Caco-2 (cell line): ENCODE data around the gene KCTD1. TPM values are rescaled to one million over a fixed set of nuclear protein-coding genes. Genes with fewer than 3 reads are reported as not detected.

Experiments used
- BruUV-seq: library from RNA; stranded (reverse); fragments of 400-500 nt; replicated peaks from 2 replicates; lab custom pipeline; 2021; lab: Mats Ljungman, UMichigan
- CTCF ChIA-PET: fragments of 300-600 bp; sonication (Branson Sonifier 250); formaldehyde crosslinking; loops from one replicate; lab custom pipeline; 2022; ENCODE audit warnings: antibody characterized with exemption; lab: Charles Lee
- POLR2A ChIA-PET: fragments of 300-600 bp; sonication (Branson Sonifier 250); formaldehyde crosslinking; loops from one replicate; lab custom pipeline; 2022; ENCODE audit warnings: antibody characterized with exemption; lab: Charles Lee
- DNase-seq, 2 experiments: peaks; one replicate each; pipeline versions ENCODE4 v3.0.0 to v3.0.0-alpha.2; 2020 to 2022
- H3K27me3 ChIP-seq: replicated peaks from 2 replicates; pipeline ENCODE4 v1.6.0; 2011; ENCODE audit warnings: low read length; ENCODE audit not compliant: control insufficient read depth, insufficient read depth
- H3K36me3 ChIP-seq: 2 replicates; pipeline ENCODE4 v1.5.1; 2011; ENCODE audit warnings: low read length; ENCODE audit not compliant: control insufficient read depth, insufficient read depth
- H3K4me1 ChIP-seq: fragments of 250-450 bp; sonication (Bioruptor Pico); 2 replicates; pipeline ENCODE4 v1.5.1; 2020; ENCODE audit warnings: mild to moderate bottlenecking
- H3K4me3 ChIP-seq: 2 replicates; pipeline ENCODE4 v1.5.1; 2011; ENCODE audit warnings: low read depth, mild to moderate bottlenecking, control low read depth, low read length
- H3K9me3 ChIP-seq: fragments of 250-450 bp; sonication (Bioruptor Pico); 2 replicates; pipeline ENCODE4 v1.5.1; 2020; ENCODE audit warnings: mild to moderate bottlenecking, moderate library complexity
- H3K27ac Mint-ChIP-seq: one replicate; pipeline ENCODE4 v1.8.0; 2022; ENCODE audit warnings: mixed read lengths; ENCODE audit not compliant: unreplicated experiment
- H3K27me3 Mint-ChIP-seq: one replicate; pipeline ENCODE4 v1.8.0; 2022; ENCODE audit warnings: mixed read lengths; ENCODE audit not compliant: insufficient read depth, unreplicated experiment
- H3K36me3 Mint-ChIP-seq: one replicate; pipeline ENCODE4 v1.8.0; 2022; ENCODE audit warnings: mild to moderate bottlenecking, mixed read lengths; ENCODE audit not compliant: insufficient read depth, unreplicated experiment
- H3K4me1 Mint-ChIP-seq: one replicate; pipeline ENCODE4 v1.8.0; 2022; ENCODE audit warnings: low read depth, mixed read lengths; ENCODE audit not compliant: unreplicated experiment
- H3K4me3 Mint-ChIP-seq: one replicate; pipeline ENCODE4 v1.8.0; 2022; ENCODE audit warnings: mild to moderate bottlenecking, moderate library complexity, mixed read lengths; ENCODE audit not compliant: unreplicated experiment
- H3K9me3 Mint-ChIP-seq: one replicate; pipeline ENCODE4 v1.8.0; 2022; ENCODE audit warnings: mixed read lengths; ENCODE audit not compliant: unreplicated experiment
- intact Hi-C: fragments of 100-400 bp; cut with micrococcal nuclease; formaldehyde crosslinking; loops from one replicate; pipeline ENCODE4 v1.10.0; 2022; ENCODE audit not compliant: unreplicated experiment
- total RNA-seq: library from RNA; stranded (reverse); gene quantifications from 2 replicates; pipeline ENCODE4 v1.2.3, GENCODE V29; 2022
- TF ChIP-seq, protein P1 (sequence below), 2 experiments: fragments of 200-600 bp in 1 of 2; IDR thresholded peaks; 1 replicate in 1 of 2; 2 replicates in 1 of 2; pipeline versions ENCODE4 v1.5.1 to v1.8.0; 2011 to 2022; ENCODE audit warnings: antibody characterized with exemption in 1 of 2, control low read depth in 1 of 2, inconsistent platforms in 1 of 2, low read depth in 1 of 2, low read length in 1 of 2, mild to moderate bottlenecking in 1 of 2, moderate library complexity in 1 of 2; ENCODE audit not compliant: insufficient read depth in 1 of 2, severe bottlenecking in 1 of 2, unreplicated experiment in 1 of 2

Gene KCTD1
- total RNA-seq, 1 experiment from 2014 or later = 5.7 TPM

- no peak overlapping the region for H3K4me3 ChIP-seq
- H3K36me3 Mint-ChIP-seq = no peaks in the 10 kb centered on the region
- no peaks in the 10 kb centered on the region for H3K27me3 Mint-ChIP-seq
- intact Hi-C loops = no loop called here
- no peaks in the 10 kb centered on the region for H3K4me1 ChIP-seq
- DNase-seq = no peak
- no peaks in the 10 kb centered on the region for H3K36me3 ChIP-seq
- TF ChIP-seq, protein P1, sequence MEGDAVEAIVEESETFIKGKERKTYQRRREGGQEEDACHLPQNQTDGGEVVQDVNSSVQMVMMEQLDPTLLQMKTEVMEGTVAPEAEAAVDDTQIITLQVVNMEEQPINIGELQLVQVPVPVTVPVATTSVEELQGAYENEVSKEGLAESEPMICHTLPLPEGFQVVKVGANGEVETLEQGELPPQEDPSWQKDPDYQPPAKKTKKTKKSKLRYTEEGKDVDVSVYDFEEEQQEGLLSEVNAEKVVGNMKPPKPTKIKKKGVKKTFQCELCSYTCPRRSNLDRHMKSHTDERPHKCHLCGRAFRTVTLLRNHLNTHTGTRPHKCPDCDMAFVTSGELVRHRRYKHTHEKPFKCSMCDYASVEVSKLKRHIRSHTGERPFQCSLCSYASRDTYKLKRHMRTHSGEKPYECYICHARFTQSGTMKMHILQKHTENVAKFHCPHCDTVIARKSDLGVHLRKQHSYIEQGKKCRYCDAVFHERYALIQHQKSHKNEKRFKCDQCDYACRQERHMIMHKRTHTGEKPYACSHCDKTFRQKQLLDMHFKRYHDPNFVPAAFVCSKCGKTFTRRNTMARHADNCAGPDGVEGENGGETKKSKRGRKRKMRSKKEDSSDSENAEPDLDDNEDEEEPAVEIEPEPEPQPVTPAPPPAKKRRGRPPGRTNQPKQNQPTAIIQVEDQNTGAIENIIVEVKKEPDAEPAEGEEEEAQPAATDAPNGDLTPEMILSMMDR (IDR thresholded peaks at IDR 0.05; ENCODE audit: insufficient read depth in 1 of 2, low read depth in 1 of 2, low read length in 1 of 2, severe bottlenecking in 1 of 2, unreplicated experiment in 1 of 2) = no peak
- CTCF ChIA-PET = interaction anchor here (0.7 kb wide), 1 partner anchor 181 kb away, joined by 9 read pairs; no protein-coding TSS in a partner anchor
- no peaks in the 10 kb centered on the region for H3K27me3 ChIP-seq
- no TSS peak for BruUV-seq
- POLR2A ChIA-PET = no interaction called here
- no peaks in the 10 kb centered on the region for H3K9me3 ChIP-seq
- no peaks in the 10 kb centered on the region for H3K4me1 Mint-ChIP-seq
- no peaks in the 10 kb centered on the region for H3K9me3 Mint-ChIP-seq
- no peak overlapping the region for H3K4me3 Mint-ChIP-seq
- no peak overlapping the region for H3K27ac Mint-ChIP-seq
These were observed 18.7 kb upstream of the KCTD1 start for GRCh38 chr18:26566874-26567555.

DNA sequence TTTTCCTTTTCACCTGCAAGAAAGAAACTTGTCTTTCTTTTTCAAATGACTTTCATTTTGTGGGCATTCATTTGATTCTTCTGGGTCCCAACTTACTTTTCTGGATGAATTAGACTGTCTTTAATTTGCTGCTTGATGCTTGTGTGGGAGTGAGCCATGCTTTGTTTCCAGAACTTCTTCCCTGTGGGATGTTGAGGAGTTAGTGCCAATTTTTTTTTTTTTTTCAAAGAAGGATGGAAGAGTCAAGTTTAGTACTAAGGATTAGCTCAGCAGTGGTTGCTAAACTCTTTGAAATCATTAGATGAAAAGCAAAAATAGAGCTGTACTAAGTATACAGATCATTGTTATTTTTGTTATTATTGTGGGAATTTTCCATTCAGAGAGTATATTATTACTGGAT is 17.2 kb upstream of the KCTD1 start:
- H3K4me3 ChIP-seq = no peak overlapping the region
- H3K4me1 ChIP-seq = no peaks in the 10 kb centered on the region
- no TSS peak for BruUV-seq
- intact Hi-C loops = no loop called here
- Mint-ChIP-seq H3K36me3 (no peaks in the 10 kb centered on the region), H3K9me3 (no peaks in the 10 kb centered on the region), H3K4me3 (no peak overlapping the region), H3K27ac (no peak overlapping the region), H3K4me1 (no peaks in the 10 kb centered on the region), H3K27me3 (no peaks in the 10 kb centered on the region)
- POLR2A ChIA-PET = no interaction called here
- H3K9me3 ChIP-seq = no peaks in the 10 kb centered on the region
- no peaks in the 10 kb centered on the region for H3K27me3 ChIP-seq
- CTCF ChIA-PET = interaction anchor here (0.7 kb wide), 1 partner anchor 259 kb away, joined by 3 read pairs; no protein-coding TSS in a partner anchor
- DNase-seq = no peak
- no peaks in the 10 kb centered on the region for H3K36me3 ChIP-seq
- TF ChIP-seq, protein P1 (IDR thresholded peaks at IDR 0.05; ENCODE audit: insufficient read depth in 1 of 2, low read depth in 1 of 2, low read length in 1 of 2, severe bottlenecking in 1 of 2, unreplicated experiment in 1 of 2) = no peak

DNA sequence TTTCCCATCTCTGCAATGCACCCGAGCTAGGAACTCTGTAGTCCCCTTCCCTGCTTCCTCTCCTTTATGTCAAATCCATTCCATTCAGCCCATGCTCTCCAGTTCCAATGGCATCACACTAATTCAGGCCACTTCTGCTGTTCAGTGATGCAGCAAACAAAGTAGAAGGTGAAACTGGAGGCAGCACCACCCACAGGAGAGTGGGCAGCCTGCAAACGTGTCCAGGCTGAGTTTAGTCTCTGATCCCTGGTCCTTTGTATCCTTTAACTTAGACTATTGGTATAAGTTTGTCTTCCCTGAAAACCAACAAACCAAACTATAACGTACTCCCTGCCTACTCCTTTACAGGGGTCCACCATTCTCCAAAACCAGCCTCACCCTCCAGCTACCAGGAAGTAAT is 14.7 kb upstream of the KCTD1 start:
- Histone ChIP-seq H3K27me3 (no peaks in the 10 kb centered on the region), H3K4me3 (no peak overlapping the region), H3K4me1 (no peaks in the 10 kb centered on the region), H3K9me3 (no peaks in the 10 kb centered on the region), H3K36me3 (no peaks in the 10 kb centered on the region)
- ChIA-PET CTCF (no interaction called here), POLR2A (no interaction called here)
- Mint-ChIP-seq H3K27ac (no peak overlapping the region), H3K4me1 (no peaks in the 10 kb centered on the region), H3K9me3 (no peaks in the 10 kb centered on the region), H3K27me3 (no peaks in the 10 kb centered on the region), H3K4me3 (no peak overlapping the region), H3K36me3 (no peaks in the 10 kb centered on the region)
- TF ChIP-seq, protein P1 (IDR thresholded peaks at IDR 0.05; ENCODE audit: insufficient read depth in 1 of 2, low read depth in 1 of 2, low read length in 1 of 2, severe bottlenecking in 1 of 2, unreplicated experiment in 1 of 2) = no peak
- DNase-seq = no peak
- intact Hi-C loops = no loop called here
- BruUV-seq = no TSS peak
